ENCODE measurements around the gene SLC16A12.

The SLC16A12 gene

GRCh38 chr10:89478739-89479654, 56.4 kb downstream of the SLC16A12 start:
- peak; percentile 55 for DNase-seq (ENCODE audit: low read depth)
- H3K4me3 ChIP-seq (ENCODE audit: low read depth, low read length), result no peak overlapping the region
- in situ Hi-C loops (cut with HindIII; ENCODE audit: low sequenced_read_pairs), result loop anchor here (5.0 kb wide), 1 partner anchor 53 kb away; no protein-coding TSS in a partner anchor
- TF ChIP-seq CTCF (IDR thresholded peaks at IDR 0.05; ENCODE audit: low read depth, low read length, missing control alignments), result no peak

- peak; percentile 33 for TF ChIP-seq CTCF (IDR thresholded peaks at IDR 0.05; ENCODE audit: low read depth, low read length, missing control alignments)
- peak; percentile 43 for DNase-seq (ENCODE audit: low read depth)
- H3K4me3 ChIP-seq (ENCODE audit: low read depth, low read length), result no peak overlapping the region
- in situ Hi-C loops (cut with HindIII; ENCODE audit: low sequenced_read_pairs), result loop anchor here (5.0 kb wide), 1 partner anchor 54 kb away; no protein-coding TSS in a partner anchor
These were observed 57.2 kb downstream of the SLC16A12 start for GRCh38 chr10:89478085-89478738.

GRCh38 chr10:89476150-89476549, 59.2 kb downstream of the SLC16A12 start:
- in situ Hi-C loops (cut with HindIII; ENCODE audit: low sequenced_read_pairs), result loop anchor here (5.0 kb wide), 1 partner anchor 56 kb away; no protein-coding TSS in a partner anchor
- no peak overlapping the region for H3K4me3 ChIP-seq (ENCODE audit: low read depth, low read length)
- no peak for DNase-seq (ENCODE audit: low read depth)
- TF ChIP-seq CTCF (IDR thresholded peaks at IDR 0.05; ENCODE audit: low read depth, low read length, missing control alignments), result no peak

GRCh38 chr10:89475591-89475998, 59.8 kb downstream of the SLC16A12 start:
- no peak overlapping the region for H3K4me3 ChIP-seq (ENCODE audit: low read depth, low read length)
- no peak for TF ChIP-seq CTCF (IDR thresholded peaks at IDR 0.05; ENCODE audit: low read depth, low read length, missing control alignments)
- DNase-seq (ENCODE audit: low read depth), result no peak
- in situ Hi-C loops (cut with HindIII; ENCODE audit: low sequenced_read_pairs), result loop anchor here (5.0 kb wide), 1 partner anchor 57 kb away; no protein-coding TSS in a partner anchor

GRCh38 chr10:89475125-89475524, 60.3 kb downstream of the SLC16A12 start:
- in situ Hi-C loops (cut with HindIII; ENCODE audit: low sequenced_read_pairs), result loop anchor here (5.0 kb wide), 1 partner anchor 57 kb away; no protein-coding TSS in a partner anchor
- TF ChIP-seq CTCF (IDR thresholded peaks at IDR 0.05; ENCODE audit: low read depth, low read length, missing control alignments), result no peak
- DNase-seq (ENCODE audit: low read depth), result no peak
- H3K4me3 ChIP-seq (ENCODE audit: low read depth, low read length), result no peak overlapping the region

GRCh38 chr10:89474452-89474851, 60.9 kb downstream of the SLC16A12 start:
- in situ Hi-C loops (cut with HindIII; ENCODE audit: low sequenced_read_pairs), result no loop called here
- no peak for TF ChIP-seq CTCF (IDR thresholded peaks at IDR 0.05; ENCODE audit: low read depth, low read length, missing control alignments)
- no peak for DNase-seq (ENCODE audit: low read depth)
- H3K4me3 ChIP-seq (ENCODE audit: low read depth, low read length), result no peak overlapping the region

Data from astrocyte of the cerebellum (primary cell).